NCI-H1048 (cell line): ENCODE data around the gene MCM3AP.
A peak's percentile ranks its signal among the peaks of the same experiment; 100 is the strongest.

Source experiments
- DNase-seq: peaks from one replicate; lab custom pipeline; 2025; lab: John Stamatoyannopoulos, UW

MCM3AP gene

GRCh38 chr21:46285206-46285661, at the start of gene MCM3AP:
TSS of gene MCM3AP (minus strand) at chr21:46285611. CDS start at chr21:46285286, 325 bp downstream.
- DNase-seq = no peak

DNA sequence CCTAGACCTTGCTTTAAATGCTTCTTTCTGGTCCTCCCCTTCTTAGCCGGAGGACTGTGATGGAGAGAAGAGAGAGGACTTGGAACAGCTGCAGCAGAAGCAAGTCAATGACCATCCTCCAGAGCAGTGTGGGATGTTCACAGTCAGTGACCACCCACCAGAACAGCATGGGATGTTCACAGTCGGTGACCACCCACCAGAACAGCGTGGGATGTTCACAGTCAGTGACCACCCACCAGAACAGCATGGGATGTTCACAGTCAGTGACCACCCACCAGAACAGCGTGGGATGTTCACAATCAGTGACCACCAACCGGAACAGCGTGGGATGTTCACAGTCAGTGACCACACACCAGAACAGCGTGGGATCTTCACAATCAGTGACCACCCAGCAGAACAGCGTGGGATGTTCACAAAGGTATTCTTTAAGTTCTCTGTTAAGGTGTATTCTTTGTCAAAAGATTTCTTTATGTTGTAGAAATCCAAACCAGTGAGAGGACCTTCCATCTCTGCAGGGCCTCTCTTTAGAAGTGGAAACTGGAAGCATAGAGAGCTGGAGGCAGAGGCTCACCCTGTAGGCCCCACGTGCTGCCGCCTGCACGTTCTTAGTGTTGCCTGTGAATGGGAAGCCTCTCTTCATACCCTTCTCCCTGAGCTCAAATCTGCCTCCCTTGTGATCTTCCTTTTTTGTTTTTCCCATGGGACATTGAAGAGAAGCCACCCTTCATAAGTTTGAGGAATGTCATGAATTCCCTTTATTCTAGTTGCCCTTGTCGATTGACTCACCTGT, 49.1 kb upstream of the MCM3AP start:
- DNase-seq = no peak

DNA sequence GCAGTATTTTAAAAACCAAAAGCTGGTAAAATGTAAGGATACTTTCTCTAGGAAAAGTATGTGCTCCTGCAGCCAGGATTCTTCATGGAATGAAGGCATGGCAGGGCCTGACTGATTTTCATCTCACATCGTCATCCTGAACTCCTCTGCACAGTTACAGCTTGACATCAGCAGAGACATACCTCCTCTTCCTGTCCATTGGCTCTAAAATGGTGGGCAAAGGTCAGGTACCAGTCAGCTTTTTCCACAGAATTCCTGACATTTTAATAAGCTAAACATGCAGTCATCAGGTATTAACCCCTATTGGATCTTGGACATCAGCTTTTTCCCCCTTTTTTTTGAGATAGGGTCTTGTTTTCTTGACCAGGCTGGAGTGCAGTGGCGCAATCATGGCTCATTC, 44.4 kb upstream of the MCM3AP start:
- no peak for DNase-seq

GRCh38 chr21:46328151-46328550, 42.7 kb upstream of the MCM3AP start:
- no peak for DNase-seq

- no peak for DNase-seq
Measured at GRCh38 chr21:46327711-46328110, 42.3 kb upstream of the MCM3AP start.

GRCh38 chr21:46326110-46326703, 40.8 kb upstream of the MCM3AP start:
- DNase-seq = no peak

GRCh38 chr21:46325073-46325912, 39.9 kb upstream of the MCM3AP start:
- DNase-seq = no peak

DNA sequence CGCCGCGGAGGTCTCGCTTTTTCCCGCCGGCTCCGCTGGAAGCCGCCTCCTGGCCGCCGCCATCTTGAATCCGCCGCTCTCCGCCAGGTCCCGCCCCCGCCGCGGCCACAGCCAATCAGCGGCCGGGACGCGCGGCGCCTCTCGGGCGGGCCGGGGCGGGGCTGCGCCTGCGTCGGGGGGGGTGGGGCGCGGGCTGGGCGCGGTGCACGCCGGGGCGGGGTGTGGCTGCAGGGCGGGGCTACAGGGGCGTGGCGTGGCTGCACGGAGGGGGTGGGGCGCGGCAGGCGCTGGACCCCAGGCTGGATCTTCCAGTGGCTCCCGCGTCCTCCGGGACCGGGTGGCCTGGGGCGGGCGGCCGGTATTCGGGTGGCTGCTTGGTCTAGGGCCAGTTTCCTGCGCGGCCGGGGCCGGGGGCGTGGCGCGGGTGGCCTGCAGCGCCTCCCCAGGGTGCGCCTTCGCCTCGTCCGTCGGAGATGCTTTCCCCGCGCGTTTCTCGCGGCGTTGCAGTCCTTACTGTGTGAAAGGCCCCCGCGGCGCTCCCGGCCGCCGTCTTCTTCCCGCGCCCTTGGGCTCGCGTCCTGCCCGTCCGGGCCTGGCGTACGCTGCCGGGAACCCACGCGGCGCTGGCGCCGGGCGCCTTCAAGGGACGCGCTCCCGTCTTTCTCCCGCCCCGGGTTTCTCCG, 39.1 kb upstream of the MCM3AP start:
- peak; percentile 61 for DNase-seq

DNA sequence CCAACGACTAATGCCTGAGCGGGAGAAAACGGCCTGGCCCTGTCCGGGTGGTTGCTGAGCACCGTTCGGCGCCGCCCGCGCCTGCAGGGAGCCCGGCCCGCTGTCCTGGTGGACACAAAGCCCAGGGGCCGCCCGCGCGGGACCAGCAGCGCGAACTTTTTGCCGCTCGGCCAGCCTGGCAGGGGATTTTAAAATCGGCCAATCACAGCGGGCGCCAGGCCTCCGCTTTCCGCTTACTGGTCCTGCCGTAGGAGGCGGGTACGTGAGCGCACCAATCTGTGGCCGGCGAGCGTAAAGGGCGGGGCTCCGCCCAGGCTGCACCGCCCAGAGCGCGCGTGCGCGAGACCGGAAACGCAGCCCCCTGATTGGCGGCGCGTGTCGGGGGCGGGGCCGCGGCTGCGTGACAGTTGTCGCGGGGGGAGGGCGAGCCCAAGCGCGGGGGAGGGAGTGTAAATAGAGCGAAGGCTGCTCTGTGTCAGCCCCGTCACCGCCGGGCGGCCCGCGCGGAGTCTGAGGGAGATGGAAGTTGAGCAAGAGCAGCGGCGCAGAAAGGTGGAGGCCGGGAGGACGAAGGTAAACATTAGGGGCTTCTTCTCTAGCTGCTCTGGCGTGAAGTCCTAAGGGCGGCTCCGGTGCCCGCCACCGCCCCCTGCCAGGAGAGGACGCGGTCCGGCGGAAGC, 38.4 kb upstream of the MCM3AP start, which contains the start of the genes C21orf58 and PCNT:
Gene C21orf58, minus strand, starts transcription at position 161 of the 680 bp plus-strand sequence. CDS start 1,132 bp downstream, outside the sequence.
Gene PCNT, plus strand, starts transcription at position 447 of the 680 bp plus-strand sequence. Its CDS starts 73 bp downstream, at position 520.
- DNase-seq = peak; percentile 95

DNA sequence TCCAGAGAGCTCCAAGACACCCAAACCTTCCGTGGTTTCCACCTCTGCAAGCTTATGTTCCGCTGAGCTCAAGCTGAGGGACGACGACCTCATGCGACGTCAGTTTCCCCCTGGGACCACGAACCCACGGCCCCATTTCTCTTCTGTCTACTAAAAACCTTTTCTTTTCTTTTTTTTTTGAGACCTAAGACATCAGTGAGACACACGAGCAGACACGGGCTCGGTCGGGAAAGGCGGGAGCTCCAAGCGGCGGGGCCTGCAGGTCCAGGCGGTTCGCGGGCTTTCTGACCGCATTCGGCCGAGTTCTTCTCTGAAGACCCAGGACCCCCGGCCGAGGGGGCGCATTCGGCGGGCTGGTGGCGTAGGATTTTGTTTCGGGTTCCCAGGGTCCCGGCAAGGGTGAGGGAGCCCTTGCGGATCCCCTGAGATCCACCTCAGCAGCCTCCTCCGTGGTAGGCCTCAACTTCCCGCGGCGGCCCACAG, 37.9 kb upstream of the MCM3AP start:
- no peak for DNase-seq

- no peak for DNase-seq
Measured at GRCh38 chr21:46322351-46323226, 37.2 kb upstream of the MCM3AP start.

DNA sequence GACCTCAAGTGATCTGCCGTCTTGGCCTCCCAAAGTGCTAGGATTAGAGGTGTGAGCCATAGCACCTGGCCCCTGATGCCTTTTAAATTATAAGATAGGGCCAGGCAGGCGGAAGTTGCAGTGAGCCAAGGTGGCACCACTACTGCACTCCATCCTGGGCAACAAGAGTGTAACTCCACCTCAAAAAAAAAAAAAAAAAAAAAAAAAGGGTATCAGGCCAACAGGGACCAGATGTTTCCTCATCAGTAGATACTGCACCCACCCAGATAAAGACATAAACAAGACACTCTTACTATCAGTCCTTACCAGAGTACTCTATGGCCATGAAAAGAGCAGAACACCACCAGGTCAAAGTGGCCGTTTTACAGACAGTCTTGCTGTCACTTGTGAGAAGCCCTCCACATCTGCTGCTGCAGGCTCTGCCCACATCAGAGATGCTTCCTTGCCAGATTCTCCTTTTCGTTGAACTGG, 35.0 kb upstream of the MCM3AP start:
- no peak for DNase-seq

- no peak for DNase-seq
Measured at GRCh38 chr21:46319186-46319585, 33.8 kb upstream of the MCM3AP start.

DNA sequence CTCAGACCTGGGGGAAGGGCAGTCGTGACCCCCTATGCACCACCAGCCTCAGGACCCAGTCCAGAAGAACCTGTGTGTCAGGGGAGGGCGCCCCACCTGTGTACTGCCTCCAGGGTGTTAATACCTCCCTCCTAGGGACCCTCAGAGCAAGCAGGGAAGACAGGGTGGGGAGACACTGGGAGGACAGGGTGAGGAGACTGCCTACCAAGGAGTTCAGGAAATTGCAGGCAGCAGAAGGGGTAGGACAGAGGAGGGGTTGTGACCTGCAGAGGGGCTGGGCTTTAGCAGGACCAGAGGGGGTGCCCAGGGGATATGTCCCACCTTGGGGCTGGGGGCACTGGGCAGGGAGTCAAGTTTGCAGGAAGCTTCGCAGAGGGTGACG, 33.0 kb upstream of the MCM3AP start:
- no peak for DNase-seq

GRCh38 chr21:46317710-46318463, 32.5 kb upstream of the MCM3AP start:
- DNase-seq = no peak

DNA sequence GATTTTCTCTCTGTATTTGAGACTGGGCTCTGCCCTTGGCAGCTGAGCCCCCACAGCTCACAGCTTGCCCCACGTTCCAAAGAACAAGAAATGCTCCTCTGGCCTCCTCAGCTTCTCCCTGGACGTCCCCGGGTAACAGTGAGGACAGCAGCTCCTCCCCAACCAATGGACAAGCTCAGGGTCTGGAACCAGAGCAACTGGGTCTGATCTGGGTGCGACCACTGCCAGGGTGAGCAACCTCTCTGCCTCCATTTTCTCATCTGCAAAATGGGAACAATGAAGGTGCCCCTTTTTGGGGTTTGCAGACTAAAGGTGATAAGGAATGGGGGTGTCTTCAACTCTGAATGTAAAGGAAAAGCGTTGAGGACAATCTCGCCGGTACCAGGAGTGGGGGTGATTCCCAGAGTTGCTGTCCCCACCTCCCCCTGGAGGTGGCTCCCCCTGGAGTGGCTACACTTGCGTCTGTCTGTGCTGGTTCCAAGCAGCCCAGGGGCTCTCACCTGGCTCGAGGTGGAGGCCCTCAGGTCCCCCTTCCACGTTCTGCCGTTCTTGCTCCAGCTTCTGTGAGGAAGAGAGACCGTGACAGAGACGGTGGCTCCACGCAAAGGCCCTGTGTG, 31.4 kb upstream of the MCM3AP start:
- DNase-seq = no peak

DNA sequence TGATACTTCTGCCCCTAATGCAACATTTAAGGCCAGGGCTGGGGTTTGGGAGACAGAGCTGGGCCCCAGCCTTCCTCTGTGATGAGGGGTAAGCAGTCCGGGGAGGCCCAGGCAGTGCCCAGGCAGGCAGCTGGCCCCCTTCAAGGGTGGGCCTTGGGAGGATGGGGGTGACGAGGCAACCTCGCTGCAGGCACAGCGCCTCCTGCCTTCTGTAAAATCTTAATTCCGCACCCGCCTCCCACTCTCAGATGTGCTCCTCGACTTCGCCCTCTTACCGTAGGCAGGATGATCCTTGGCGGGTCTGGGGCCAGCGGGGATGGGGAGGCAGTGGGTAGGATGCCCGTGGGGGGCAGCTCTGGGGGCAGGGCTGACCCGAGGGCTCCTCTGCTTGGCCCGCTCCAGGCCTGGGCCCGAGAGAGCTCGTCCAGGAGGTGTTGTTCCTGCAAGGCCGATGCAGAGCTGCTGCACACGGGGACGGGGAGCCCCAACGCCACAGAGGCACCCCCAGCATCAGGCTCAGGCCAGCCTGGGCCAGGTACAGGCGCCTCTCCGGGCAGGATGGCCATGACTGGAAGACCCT, 29.1 kb upstream of the MCM3AP start:
- DNase-seq = no peak

DNA sequence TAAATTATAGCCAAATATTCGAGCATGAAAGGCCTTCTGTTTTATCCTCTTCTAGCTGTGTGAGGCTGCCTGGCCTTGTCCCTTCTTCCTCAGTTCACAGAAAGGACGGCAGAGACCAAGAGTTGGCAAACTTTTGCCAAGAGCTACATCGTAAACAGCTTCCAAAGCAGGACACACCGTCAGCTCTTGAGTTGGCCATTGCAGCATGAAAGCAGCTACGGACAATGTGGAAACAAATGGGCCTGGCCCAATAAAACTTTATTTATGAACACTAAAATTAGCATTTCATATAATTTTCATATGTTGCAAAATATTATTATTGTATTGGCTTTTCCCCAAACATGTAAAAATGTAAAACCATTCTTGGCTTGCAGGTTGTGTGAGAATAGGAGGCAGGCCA, 27.5 kb upstream of the MCM3AP start:
- DNase-seq = no peak
